ENCODE results near the gene ZNF879. TPM values are rescaled to one million over a fixed set of nuclear protein-coding genes. Genes with fewer than 3 reads are reported as not detected.

Gene ZNF879
- total and polyA plus RNA-seq, 11 donors, result 2.3 to 4.5 (median 3.2) TPM

DNA sequence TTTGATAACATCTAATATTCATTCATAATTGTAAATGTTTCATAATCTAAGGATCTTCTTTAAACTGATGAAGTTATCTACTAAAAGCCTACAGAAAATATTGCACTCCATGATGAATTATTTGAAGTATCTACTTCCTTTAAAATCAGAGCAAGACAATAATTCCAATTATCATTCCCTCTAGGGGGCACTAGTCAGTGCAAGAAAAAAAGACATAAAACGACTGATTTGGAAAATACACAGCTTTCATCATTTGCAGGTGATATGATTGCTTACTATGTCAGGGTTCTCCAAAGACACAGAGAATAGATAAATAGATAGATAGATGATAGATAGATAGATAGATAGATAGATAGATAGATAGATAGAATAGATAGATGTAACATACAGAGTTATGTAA lies 14.9 kb upstream of the ZNF879 start:
- H3K27me3 ChIP-seq, result no peaks in the 10 kb centered on the region
- no peaks in the 10 kb centered on the region for H3K36me3 ChIP-seq
- peak in 2 of 12 donors; percentile 12 to 13 for TF ChIP-seq CTCF (IDR thresholded peaks at IDR 0.05)
- no peak for TF ChIP-seq POLR2A (IDR thresholded peaks at IDR 0.05)
- H3K4me3 ChIP-seq, result no peak overlapping the region
- WGBS, 4 donors, result 24 to 27% (median 26%) methylated on average over 1 of the region's 1 CpG
- no peak overlapping the region for H3K27ac ChIP-seq
- H3K4me1 ChIP-seq, result no peaks in the 10 kb centered on the region
- no peak for DNase-seq
- peaks cover 0 to 48% (median 18%) of the 10 kb centered on the region in 12 donors for H3K9me3 ChIP-seq
- intact Hi-C loops (cut with DNase I), result no loop called here
- ATAC-seq, result no peak

- TF ChIP-seq POLR2A (IDR thresholded peaks at IDR 0.05), result no peak
- no peak for TF ChIP-seq CTCF (IDR thresholded peaks at IDR 0.05)
- no peaks in the 10 kb centered on the region for H3K27me3 ChIP-seq
- H3K4me3 ChIP-seq, result no peak overlapping the region
- H3K9me3 ChIP-seq, result peaks cover 11 to 100% (median 96%) of the 10 kb centered on the region in 12 donors
- no peak for DNase-seq
- no peak overlapping the region for H3K27ac ChIP-seq
- H3K4me1 ChIP-seq, result no peaks in the 10 kb centered on the region
- no peak for ATAC-seq
- intact Hi-C loops (cut with DNase I), result no loop called here
- 97 to 98% (median 98%) methylated on average over 7 of the region's 7 CpGs for WGBS, 4 donors
- peaks cover 15 to 68% (median 54%) of the 10 kb centered on the region in 9 donors for H3K36me3 ChIP-seq
These were observed 9.5 kb downstream of the ZNF879 start for GRCh38 chr5:179033004-179033580.

DNA sequence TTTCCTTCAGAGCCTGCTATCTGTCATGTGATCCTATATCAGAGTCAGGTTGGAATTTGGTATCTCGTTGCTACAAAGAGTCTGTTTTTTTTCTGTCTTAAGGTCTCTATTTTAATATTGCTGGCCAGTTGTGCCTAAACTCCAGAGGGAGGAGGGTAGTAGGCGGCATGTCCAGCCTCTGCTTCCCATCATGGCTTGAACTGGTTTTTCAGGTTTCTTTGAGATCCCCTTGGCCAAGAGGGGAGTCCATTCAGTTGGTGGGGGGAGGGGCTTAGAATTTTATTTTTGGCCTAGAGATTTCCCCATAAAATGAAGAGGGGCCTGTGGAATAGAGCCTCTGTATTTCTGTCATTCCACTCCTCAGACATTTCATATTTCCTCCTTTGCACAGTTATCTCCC lies 21.2 kb downstream of the ZNF879 start:
- Histone ChIP-seq H3K27me3 (no peaks in the 10 kb centered on the region), H3K27ac (no peak overlapping the region), H3K4me1 (no peaks in the 10 kb centered on the region), H3K4me3 (no peak overlapping the region), H3K9me3 (peaks cover 0 to 36% (median under 1%) of the 10 kb centered on the region in 12 donors), H3K36me3 (no peaks in the 10 kb centered on the region)
- DNase-seq (no peak), ATAC-seq (no peak)
- WGBS, 4 donors, result 71 to 79% (median 75%) methylated on average over 2 of the region's 2 CpGs
- TF ChIP-seq CTCF (IDR thresholded peaks at IDR 0.05) (no peak), POLR2A (IDR thresholded peaks at IDR 0.05) (no peak)
- intact Hi-C loops (cut with DNase I), result no loop called here

GRCh38 chr5:179051784-179052183 lies 28.2 kb downstream of the ZNF879 start:
- Histone ChIP-seq H3K4me1 (no peaks in the 10 kb centered on the region), H3K4me3 (no peak overlapping the region), H3K27me3 (no peaks in the 10 kb centered on the region), H3K9me3 (peaks cover 0 to 12% (median 0%) of the 10 kb centered on the region in 12 donors), H3K27ac (no peak overlapping the region), H3K36me3 (no peaks in the 10 kb centered on the region)
- 87 to 91% (median 89%) methylated on average over 9 of the region's 9 CpGs for WGBS, 4 donors
- TF ChIP-seq POLR2A (IDR thresholded peaks at IDR 0.05) (no peak), CTCF (IDR thresholded peaks at IDR 0.05) (no peak)
- ATAC-seq, result no peak
- DNase-seq, result no peak
- intact Hi-C loops (cut with DNase I), result no loop called here
